ENCODE results near the gene ORAI3.
"Not testable (repeated sequence)": the region's sequence is repeated elsewhere in the genome, so short reads cannot be mapped to it uniquely, and the experiment has no call there.

The ORAI3 gene

GRCh38 chr16:30924076-30924912, 24.6 kb upstream of the ORAI3 start:
- DNase-seq = no peak

DNA sequence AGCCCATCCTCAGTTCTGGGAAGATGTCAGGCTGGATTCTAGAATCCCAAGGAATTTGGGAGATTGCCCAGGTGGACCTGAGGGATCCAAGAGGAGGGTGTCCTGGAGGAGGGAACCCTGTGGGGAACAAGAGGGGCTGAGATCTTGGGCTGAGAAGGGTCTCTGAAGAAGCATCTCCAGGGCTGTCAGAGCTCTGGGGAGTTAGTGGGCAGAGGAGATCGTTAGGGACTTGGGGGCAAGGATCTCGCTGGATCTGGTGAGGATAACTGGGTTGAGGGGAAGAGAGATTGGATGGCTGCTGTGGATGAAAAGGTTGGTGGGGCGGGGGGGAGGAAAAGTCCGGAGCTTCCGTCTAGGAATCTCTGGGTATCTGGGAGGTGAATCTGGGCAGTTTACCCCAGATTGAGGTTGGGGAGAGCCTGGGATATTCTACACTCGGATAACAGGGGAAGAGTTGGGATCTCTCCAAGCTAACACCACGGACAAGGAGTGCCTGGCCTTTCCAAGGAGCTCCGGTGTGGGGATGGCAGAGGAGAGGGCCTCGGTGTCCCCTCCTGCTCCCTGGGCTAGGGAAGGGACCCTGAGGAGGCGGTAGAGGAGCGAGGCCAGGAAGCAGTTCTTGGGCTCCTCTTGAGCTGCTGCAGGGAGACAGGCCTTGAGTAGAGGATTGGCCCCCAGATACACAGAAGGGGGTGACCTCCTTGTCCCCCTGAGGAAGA, 23.8 kb upstream of the ORAI3 start:
- DNase-seq = no peak

DNA sequence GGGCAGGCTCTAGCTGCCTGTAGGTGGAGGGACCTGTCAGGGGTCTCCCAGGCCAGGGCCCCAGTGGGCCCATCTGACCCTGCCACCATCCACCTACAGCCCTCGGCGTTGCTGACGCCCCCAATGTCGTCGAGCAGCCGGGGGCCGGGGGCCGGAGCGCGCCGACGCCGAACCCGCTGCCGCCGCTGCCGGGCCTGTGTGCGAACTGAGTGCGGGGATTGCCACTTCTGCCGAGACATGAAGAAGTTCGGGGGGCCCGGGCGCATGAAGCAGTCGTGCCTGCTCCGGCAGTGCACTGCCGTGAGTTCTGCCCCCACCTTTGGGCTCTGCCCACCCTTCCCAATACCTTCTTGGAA, 23.3 kb upstream of the ORAI3 start:
- DNase-seq = no peak

GRCh38 chr16:30925995-30926811, 22.7 kb upstream of the ORAI3 start:
- DNase-seq = no peak

DNA sequence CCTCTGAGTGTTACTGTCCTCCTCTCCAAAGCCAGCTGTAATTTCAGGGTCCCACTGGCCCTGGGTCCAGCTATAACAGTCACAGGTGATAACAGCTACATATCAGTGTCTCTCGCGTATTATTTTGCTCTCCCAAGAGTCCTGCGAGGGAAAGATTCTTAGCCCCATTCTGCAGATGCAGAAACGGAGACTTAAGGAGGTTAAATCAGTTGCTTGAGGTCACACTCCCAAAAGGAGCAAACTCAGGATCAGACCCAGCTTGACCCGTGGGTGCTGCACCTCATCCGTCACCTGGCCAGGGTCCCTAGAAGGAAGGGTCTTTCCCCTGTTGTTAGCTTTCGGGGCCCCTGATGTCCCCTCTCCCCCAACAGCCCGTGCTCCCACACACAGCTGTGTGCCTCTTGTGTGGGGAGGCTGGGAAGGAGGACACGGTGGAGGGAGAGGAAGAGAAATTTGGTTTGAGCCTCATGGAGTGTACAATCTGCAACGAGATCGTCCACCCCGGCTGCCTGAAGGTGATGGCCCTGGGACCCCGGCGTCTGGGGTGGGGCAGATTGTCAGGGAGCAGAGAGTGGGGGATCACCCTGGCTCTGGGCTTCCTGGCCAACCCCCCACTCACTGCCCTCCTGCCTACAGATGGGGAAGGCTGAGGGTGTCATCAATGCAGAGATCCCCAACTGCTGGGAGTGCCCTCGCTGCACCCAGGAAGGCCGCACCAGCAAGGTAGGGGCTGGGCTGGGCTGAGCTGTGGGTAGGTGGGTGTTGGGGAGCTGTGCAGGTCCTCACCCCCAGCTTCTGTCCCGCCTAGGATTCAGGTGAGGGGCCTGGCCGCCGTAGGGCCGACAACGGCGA, 21.7 kb upstream of the ORAI3 start:
- no peak for DNase-seq

- no peak for DNase-seq
These were observed 21.0 kb upstream of the ORAI3 start for GRCh38 chr16:30927789-30928378.

- DNase-seq = no peak
These were observed 20.5 kb upstream of the ORAI3 start for GRCh38 chr16:30928390-30928789.

- DNase-seq = no peak
These were observed 19.7 kb upstream of the ORAI3 start for GRCh38 chr16:30929167-30929566.

DNA sequence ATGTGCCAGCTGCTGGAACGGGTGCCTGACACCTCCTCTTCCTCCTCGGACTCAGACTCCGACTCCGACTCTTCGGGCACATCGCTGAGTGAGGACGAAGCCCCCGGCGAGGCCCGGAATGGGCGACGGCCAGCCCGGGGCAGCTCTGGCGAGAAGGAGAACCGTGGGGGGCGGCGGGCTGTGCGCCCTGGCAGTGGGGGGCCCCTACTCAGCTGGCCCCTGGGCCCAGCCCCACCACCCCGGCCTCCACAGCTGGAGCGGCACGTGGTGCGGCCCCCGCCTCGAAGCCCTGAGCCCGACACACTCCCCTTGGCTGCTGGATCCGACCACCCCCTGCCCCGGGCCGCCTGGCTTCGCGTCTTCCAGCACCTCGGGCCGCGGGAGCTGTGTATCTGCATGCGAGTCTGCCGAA, 18.7 kb upstream of the ORAI3 start:
- no peak for DNase-seq

DNA sequence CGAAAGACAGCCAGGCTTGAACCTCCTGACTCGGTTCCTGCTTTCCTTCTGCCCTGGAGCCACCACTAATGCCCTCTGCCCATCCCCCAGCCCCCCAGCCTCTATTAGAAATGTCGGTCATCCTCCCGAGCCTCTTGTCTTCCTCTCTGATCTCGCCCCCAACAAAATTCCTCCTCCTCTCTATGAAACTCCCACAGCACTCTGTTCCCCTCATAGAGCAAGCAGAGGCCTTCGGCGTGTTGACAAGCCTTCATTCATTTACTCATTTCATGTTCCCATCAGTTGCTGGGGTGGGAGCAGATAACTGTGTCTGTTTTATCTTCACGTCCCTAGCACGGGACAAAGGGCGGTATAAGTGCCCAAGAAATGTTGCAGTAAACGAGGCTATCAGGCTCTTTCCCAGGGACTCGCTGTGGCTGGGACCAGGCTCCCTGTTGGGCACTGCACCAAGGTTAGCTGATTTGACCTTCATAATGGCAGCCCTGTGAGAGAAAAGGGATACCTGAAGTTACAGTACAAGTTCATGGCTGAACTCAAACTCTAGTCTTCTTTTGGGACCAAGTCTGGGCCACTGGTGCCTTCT, 17.7 kb upstream of the ORAI3 start:
- no peak for DNase-seq

DNA sequence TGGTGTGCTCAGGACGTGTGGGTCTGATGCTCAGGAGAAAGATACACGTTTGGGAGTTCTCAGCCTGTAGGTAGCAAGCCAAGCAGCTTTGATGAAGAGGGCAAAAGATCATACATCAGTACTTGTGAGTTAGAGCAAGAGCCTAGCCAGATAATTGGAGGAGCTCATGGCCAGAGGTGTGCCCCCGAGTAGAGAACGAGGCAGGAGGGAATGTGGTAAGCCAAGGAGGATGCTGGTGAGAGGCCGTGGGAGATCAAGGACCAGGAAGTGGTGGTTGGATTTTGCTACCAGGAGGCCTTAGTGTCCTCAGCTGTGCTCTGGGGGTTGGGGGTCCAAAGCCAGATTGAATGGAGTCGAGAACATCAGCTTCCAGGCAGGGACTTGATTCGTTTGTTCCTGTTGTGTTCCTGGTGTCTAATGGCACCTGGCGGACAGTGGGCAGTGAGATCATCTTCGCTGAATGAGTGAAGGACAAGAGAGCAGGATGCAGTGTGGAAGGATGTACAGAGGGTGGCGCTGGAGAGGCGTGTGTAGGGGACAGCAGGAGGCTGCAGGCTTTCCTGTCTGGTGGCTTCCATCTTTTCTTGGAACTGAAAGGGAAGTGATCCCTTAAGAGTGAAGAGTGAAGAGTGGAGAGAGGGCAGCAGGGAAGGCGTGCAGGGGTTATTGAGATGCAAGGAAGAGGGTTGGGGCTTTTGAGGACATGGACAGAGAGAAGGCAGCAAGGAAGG, 13.9 kb upstream of the ORAI3 start:
- no peak for DNase-seq

- DNase-seq = no peak
These were observed 11.2 kb upstream of the ORAI3 start for GRCh38 chr16:30937692-30938091.

DNA sequence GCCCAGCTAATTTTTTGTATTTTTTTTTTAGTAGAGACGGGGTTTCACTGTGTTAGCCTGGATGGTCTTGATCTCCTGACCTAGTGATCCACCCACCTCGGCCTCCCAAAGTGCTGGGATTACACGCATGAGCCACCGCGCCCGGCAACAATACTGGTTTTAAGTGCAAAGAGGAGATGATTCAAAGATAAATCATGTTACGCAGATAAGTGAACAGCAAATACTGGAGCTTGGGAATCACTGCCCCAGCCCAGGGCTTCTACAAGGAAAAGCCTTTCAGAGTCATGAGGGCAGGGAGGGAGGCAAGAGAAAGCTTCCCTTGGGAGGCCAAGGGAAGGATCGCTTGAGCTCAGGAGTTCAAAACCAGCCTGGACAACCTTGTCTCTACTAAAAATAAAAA, 9.3 kb upstream of the ORAI3 start:
- DNase-seq = not testable (repeated sequence)

DNA sequence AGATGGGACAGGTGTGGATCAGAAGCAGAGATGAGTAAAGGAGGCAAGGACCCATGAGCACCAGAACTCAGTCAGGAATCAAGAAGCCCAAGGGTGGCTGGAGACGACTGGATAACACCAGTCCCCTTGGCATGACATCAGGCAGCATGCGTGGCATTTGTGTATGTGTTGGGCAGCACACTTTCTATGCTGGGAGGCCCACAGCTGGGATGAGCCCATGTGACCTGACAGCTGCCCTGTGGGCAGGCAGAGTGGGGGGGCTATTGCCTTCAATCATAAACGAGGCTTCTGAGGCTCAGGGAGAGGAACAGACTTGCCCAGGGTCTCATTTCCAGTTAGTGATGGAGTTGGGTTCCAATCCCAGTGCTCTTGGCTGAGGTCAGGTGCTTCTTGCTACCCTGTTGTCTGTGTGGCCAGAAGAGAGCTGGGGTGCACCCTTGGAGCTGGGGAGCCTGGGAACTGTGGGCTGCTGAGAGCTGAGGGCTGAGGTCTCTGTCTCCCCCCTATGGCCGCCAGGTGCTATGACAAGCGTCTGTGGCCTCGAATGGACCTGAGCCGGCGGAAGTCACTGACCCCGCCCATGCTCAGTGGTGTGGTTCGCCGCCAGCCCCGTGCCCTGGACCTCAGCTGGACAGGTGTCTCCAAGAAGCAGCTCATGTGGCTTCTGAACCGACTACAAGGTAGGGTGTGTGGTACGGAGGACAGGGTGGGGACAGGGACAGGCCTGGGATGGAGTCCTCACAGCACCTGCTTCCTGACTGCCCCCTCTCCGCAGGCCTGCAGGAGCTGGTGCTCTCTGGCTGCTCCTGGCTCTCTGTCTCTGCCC, 7.1 kb upstream of the ORAI3 start:
- DNase-seq = no peak

DNA sequence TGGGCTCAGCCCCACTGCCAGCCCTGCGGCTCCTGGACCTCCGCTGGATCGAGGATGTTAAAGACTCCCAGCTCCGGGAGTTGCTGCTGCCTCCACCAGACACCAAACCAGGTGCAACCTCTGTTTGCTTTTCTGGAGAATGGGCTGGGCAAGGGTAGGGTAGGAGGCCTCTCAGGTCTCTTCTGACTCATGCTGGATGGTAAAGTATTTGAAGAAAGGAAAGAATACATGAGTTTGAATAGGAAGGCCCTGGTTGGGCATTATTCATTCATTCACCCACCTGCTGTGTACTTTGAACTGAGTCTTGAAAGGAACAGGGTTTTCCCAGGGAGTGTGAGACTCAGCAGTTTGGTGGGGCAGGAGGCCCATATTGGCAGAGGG, 6.5 kb upstream of the ORAI3 start:
- no peak for DNase-seq

- no peak for DNase-seq
These were observed 4.5 kb upstream of the ORAI3 start for GRCh38 chr16:30944352-30944751.

GRCh38 chr16:30946671-30947540, 2.0 kb upstream of the ORAI3 start:
- no peak for DNase-seq

GRCh38 chr16:30947541-30947858, 1.4 kb upstream of the ORAI3 start:
- no peak for DNase-seq

All from activated gamma-delta T cell (primary cell).